ENCODE results near the gene SRGAP1.
A peak's percentile ranks its signal among the peaks of the same experiment; 100 is the strongest.

Gene SRGAP1

DNA sequence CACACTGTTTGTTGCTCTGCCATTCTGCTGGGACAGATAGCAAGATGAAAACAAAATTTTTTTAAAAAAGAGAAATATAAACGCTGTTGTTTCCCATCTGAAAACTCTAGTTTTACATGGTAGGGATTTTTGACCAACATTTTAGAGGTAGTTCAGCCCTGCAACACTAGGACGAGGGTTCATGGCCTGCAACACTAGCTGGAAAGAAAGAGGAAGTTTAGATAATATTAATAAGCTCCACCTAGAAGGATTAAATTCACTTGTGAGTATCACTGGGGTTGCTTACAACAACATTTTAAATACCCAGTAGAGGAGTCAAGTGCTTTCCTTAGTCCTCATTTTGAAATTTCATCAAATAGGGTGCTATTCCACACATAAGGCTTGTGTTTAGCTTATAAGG lies 68.2 kb downstream of the SRGAP1 start:
- peak; percentile 39 for DNase-seq

DNA sequence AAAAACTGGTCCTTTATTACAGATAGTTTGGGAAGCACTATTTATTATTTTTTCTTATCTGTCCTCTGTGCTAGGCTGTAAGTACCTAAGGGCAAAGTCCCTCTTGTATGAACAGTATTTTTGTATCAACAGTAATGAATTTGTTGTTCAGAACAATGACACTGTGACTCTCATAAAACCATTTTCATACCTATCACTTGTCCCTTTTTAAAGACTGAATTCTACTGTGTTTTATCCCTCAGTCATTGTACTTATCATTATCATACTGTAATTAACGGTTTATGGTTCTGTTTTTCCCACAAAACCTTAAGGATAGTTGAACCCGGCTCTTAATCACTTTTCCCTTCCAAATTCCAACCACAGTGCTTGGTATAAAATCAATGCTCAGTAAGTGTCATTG lies 69.4 kb downstream of the SRGAP1 start:
- DNase-seq = no peak

DNA sequence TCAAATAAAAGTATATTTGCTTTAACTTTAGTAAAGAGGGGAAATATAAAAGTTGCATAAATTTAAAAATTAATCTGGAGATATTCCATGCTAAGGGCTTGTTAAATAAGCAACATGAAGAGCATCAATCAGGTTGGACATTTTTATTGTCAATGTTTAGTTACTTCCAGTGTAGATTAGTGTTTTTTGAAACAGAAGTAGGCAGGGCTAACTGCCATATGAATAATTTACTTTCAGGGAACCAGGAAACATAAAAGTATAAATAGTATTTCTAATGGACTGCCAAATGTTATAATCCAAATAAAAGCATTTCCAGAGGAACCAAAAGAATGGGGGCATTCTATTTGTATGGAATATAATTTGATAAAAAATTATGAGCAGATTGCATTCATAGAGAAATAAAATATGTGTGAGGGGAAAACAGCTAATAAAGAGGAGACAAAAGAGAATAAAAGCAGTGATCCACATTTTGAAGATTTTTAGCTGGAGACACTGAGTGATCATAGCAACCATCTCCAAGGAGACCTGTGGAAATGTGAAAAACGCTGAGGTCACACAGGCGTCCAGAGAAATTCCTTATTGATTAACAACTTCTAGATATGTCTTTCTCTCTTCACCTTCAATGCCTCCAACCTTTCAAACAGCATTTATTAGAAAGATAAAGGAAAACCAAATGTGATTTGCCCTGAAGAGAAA lies 70.8 kb downstream of the SRGAP1 start:
- no peak for DNase-seq

DNA sequence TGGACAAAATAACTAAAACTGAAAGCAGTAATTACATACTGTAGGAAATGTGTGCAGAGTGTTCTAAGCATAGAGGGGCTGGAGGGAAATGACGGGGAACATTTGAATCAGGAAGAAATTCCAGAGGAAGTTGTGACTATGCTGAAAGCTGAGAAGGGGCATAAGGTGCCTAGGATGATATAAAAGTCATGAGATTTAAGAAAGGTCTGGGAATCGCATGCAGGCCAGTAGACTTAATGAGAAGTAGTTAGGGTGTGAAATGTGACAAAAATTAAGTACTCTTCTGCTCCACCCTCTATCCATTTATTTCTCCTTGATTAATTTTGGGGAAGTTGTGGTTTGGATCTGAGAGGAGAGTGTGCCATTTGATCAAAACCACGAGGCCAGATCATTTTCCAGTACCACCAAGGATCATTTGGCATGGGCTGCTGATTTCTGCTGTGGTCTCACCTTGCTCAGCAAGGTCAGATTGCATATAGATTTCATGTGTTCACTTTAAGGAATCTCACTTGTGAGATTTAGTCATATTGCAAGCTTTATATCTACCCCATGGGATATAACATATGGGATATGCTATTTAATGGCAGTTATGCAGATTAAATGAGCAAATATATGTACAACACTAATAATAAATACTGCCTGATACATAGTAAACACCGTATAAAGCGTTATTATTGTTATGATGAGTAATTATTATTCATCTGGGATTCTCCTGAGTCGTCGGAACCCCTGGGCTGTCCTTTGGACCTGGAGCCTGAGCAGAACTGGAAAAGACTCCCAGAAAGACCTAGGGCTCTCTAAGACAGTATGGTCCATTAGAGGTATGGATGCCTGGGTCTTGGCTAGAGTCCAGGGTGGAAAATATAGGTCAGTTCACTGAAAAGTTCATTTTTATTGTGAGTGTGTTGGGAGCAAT lies 72.3 kb downstream of the SRGAP1 start:
- DNase-seq = peak; percentile 18

DNA sequence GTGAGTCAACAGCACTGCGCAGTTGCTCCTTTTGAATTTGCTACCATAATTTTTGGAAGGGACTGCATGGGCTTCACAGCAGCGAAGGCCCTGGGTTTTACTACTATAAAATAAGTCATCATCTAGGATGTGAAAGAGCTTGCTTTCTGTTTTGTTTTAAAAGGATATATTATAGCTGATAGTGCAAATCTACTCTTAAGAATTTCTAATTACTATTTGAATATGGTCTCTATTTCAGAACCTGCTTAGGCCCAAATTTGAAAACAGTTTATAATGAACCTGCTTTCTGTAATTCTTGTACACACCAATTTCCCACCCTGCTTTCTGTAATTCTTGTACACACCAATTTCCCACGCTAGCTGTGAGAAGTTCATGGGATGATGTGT lies 73.0 kb downstream of the SRGAP1 start:
- DNase-seq = no peak

DNA sequence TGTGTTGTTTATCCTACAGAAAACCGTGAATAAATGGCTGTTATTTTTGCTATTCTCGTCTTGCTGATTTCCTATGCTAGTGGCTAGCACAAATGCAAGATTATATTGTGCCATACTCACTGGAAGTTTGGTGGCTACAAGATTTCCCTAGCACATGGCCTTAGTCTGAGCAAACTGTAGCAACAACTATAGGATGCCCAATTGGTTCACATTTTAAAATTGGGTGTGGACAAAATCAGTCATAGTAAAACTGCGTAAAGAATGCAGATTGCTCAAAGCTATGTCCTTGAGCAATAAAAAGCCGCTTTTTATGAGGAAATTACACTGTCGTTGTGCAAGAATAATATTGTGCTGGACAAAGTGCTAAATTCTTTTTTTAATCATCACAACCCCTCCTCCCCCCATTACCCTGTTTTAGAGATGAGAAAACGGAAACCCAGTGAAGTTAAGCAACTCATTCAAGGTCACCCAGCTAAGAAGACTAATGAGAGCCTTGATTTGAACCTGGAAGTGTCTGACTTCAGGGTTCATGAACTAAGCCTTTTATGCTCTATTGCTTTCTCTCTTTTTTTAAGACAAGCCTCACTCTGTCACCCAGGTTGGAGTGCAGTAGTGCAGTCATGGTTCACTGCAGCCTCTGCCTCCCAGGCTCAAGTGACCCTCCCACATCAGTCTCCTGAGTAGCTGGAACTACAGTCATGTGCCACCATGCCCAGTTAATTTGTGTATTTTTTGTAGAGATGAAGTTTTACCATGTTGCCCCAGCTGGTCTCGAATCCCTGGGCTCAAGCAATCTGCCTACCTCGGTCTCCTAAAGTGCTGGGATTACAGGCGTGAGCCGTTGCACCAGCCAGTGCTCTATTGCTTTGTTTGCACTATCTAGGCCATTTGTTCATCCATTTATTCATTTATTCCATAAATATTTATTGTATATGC lies 73.6 kb downstream of the SRGAP1 start:
- peak; percentile 98 for DNase-seq

DNA sequence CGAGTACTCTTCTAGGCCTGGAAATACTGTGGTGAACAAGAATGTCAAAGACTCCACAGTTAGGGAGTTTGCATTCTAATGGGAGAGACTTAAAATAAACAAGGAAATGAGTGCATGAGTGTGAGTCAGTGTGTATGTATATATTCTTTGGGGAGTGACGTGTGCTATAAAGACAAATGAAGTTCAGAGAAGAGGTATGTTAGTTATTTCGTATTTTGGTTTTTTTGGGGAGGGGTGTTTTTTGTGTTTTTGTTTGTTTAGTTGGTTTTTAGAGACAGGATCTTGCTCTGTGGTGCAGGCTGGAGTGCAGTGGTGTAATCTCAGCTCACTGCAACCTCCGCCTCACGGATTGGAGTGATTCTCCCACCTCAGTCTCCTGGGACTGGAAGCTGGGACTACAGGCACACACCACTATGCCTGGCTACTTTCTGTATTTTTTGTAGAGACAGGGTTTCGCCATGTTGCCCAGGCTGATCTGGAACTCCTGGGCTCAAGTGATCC lies 74.3 kb downstream of the SRGAP1 start:
- DNase-seq = no peak

DNA sequence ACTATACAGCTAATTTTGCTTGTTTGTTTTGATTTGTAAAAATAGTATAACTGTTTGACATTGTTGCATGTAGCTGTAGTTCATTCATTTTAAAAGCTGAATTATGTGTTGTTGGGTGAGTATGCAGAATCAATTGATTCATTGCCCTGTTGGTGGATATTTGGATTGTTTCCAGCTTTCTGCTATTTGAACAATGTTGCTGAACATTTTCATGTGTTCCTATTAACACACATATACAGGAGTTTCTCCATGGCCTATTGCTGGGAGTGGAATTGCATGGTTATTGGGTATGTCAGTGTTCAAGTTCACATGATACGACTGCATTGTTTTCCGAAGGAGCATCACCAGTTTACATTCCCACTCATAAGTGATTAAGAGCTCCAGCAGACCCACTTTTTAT lies 75.3 kb downstream of the SRGAP1 start:
- no peak for DNase-seq

DNA sequence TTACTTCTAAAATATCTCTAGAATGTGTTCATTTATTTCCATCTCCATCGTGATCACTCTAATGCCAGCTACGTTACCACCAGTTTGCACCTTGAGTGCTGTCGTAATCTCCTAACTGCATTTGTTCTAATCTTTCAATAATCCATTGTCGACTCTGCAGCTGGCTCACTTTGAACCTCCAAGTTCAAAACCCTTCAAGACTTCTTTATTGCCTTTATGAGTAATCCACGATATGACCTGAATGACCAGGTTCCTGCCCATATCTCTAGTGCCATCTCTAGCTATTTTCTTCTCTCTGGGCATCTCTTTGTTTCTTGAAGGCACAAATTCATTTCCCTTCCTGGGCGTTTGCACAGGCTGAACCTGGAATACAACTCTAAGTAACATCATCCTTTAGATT lies 76.7 kb downstream of the SRGAP1 start:
- no peak for DNase-seq

DNA sequence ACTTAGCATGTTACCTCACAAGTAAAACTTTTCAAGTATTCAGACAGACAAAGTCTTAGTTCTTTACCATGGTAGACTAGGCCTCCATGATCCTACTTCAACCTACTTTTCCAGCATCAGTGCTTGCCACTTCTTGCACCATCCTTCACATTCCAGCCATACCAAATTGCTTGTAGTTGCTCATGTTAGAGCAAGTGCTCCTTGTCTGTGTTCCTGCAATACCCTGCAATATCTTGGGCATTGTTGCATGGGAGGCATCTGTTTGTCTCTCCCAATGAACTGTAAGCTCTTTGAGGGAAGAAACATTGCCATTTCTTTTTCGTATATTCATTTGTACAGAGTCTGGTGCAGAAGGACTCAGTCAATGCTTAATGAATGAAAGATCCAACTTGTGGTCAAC lies 78.0 kb downstream of the SRGAP1 start:
- DNase-seq = no peak

DNA sequence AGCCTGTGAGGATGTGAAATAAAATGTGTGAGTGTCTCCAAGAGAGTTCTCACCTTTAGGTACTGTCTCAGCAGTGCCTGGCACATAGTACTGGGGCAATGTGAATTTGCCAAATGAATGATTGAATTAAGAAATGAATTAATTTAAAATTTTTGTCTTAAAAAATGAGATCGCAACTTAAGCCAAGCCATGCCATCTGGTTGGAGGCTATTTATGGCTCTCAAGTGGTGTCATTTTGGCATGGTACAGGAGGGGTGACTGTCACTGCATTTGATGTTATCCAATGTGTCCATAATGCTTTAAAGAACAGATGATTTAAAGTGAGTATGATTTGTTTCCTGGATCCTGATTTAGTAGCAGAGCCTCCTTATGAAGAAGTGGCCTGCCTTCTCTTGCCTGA lies 80.3 kb downstream of the SRGAP1 start:
- no peak for DNase-seq

DNA sequence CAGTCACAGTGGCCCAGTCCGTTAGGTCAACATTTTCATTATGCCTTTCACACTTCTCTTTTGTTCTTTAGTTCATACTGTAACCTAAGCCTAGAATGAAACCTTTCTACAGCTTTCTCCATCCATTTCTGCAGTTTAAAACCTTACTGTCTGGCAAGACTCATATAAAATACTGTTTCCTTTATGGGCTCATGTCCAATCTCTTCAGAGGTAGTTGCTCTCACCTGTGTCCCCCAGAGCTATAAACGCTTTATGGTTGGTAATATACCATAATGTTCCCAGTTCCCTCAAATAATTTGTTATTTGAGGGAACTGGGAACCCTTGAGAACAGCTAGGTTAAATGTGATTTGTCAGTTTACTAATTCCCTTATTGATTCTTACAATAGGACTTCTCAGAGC lies 83.0 kb downstream of the SRGAP1 start:
- no peak for DNase-seq

DNA sequence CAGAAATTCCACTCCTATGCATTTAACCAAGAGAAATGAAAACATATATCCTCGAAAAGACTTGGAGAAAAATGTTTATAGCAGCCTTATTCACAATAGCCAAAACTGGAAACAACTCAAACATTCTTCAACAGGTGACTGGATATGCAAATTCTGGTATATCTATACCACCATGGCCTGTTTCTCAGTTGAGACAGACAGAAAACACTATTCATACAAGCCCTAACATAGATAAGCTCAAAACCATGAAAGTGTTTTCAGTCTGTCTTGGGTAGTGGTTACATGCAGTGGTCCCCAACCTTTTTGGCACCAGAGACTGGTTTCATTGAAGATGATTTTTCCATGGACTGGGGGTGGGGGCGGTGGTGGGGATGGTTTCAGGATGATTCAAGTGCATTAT lies 83.8 kb downstream of the SRGAP1 start:
- no peak for DNase-seq

DNA sequence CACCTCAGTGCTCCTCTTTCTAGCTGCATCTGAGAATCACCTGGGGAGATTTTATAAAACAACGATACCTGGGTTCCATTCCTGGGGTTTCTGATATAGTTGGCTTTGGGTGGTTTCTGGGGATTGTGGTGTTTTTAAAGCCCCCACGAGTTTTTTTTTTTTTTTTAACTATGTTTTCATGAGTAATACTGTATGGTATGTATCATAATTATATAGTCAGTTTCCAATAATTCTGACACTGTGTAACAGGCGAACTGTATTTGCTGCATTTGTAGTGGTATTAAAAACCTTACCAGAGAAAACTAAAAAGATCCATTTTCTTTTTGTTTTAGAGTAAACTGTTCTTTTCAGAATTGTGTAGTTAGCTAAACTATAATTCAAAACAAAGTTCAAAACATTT lies 84.9 kb downstream of the SRGAP1 start:
- no peak for DNase-seq

DNA sequence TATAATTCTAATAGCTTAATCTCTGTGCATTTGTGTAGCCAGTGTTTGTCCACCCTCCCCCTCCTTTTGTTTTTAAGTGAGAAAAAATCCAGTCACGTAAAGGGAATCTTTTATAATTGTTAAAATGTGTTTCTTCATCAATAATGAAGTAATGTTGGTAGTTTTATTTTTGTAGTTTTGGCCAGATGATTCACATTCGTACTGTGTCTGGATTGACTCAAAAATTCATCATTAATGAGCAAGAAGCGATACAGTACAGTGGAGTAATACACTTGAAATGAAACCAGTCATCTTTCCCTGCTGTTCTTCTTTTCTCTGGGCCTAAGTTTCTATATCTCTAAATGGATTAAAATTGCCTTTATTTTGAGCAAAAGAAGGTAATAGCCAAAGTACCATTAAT lies 86.5 kb downstream of the SRGAP1 start:
- no peak for DNase-seq

DNA sequence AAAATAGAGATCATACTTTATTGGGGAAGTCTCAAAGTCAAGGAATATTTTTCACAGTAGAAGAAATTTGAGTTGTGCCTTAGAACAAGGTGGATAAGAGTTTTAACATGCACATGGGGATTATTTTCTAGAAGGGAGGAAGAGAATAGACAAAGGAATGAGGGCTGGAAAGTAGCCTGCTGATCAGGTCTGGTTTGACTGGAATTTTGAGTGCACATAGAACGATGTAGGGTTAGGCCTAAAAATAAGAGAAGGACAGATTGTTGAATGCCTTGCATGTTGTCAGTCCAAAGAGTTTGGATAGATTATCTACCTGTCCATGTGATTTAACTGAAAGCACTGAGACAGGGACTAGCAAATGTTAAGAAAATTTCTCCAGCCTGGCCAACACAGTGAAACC lies 87.2 kb downstream of the SRGAP1 start:
- no peak for DNase-seq

DNA sequence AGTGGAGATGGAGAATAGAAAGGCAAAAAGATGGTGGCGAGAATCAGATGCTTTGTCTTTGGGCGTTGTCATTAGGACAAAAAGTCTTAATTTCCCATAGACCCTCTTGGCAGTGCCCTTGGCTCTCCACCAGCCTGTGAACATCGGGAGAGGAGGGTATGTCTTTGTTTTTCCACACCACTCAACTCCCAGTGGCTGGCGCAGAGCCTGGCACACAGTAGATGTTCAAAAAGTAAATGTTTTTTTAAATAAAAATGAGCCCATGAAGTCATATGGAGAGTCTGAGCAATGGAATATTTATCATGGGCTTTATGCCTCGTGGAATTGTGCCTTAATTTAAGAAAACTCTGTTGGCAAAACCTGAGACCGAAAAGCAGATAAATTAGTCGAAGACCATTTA lies 90.4 kb downstream of the SRGAP1 start:
- DNase-seq = no peak

DNA sequence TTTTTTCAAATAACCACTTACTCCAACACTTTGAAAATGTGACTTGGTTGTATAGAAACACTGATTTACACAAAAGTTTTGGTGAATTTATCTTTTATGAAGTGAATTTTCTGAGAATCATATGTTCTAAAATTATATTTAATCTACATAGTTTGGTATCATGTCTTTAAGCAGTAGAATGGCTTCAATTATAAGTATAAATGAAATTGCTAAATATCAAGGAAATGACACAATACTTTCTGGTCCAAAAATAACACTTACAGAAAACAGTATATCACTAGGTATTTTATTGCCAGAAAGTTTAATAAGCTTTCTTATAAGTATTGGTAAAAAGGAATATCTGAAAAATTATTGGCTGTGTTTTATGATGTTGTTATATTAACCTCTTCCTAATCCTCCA lies 90.9 kb downstream of the SRGAP1 start:
- DNase-seq = no peak

DNA sequence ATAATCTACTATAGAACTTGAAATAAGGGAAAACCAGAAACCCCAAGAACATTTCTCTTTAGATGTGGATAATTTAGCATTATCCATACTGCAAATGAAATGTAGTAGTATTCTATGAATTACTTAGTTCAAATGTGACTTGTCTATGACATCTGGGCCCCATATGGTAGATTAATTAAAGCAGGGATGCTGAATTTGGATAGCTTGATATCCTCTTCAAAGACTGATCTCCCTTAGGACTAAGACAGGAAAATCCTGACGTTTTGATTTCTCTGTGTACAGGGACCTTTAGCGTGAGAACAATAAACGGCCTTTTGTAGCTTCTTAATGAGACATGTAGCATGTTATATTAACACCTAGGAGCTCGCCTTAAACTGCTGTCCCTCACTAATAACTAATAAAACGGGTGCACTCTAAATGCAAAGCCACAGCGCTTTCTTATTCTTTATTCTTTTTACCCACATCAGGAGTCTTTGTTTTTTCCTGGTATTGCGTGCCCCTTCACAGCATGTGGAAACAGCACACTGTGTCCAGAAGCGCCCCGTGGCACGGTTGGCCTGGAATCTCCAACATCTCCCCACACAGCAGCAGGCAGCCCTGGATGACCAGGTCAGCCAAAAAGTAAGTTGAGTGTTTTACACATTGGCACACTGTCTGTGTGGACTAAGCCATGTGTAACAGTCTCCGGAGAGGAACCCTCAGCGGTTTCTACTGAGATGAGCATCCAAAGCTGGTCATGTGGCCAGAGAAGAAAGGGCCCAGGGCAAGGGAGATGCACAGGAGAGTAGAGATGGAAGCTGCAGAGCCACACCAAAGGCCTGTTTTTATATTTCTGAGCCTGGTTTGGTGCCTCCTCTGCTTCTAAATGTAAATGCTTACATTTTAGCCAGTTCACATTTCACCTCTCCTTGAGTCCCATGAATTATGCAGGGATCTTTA lies 93.1 kb downstream of the SRGAP1 start:
- no peak for DNase-seq

DNA sequence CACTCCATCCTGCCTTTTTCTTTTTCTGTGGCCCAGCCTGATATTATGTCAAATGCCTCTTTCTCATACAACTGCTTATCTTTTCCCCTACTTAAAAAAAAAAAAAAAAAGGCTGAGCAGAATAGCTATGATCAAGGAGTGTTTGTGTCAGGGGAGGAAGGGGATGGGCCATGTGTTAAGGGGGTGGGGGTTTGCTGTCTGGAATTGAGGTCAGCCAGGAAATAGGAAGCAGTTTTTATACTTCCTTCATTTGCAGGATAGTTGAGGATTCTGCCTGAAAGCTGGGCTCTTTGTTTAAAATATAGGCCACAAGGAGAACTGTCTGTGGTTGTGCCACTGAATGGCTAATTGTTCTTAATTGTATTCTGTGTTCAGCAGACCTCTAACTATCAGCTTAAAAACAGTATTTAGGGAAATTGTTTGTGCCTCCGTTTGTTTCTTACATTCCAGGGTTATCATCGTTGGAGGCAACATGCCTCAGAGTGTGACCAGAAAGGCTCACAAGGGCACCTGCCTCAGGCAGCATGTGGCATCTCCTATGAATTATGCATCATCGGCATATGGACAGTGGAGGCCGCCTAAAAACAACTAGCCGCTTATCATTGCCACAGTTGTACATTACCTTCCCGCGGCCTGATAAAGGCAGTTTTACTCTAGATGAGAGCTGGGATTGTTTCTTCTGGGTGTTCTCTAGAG lies 96.0 kb downstream of the SRGAP1 start:
- DNase-seq = no peak

DNA sequence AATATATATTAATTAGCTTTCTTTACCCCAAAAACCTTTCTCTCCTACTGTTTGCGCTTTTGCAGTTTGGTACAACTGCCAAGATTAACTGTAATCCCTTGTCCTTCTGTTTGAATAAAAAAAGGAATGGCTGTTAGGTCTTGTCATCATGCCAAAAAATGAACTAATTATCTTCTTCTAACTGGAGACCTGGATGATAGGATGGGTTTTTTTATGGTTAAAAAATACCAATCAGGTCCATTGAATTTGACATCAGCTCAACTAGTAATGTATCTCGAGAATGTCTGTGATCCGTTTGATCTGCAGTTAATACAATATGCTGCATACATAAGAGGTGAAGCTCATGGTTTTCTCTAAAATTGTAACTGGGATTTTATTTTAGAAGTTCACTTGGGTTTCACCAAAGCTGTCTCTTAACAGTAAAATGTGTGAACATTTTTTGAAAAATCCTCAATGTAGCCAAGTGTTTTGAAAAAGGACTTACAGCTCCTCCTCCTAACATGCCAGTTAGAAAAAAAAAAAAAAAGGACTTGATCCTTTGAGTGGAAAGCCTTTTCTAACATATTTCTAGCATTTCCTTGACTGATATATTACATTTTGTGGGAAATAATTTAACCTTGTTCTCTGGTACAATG lies 96.8 kb downstream of the SRGAP1 start:
- no peak for DNase-seq

All from MV-4-11 (cell line).